H1 (cell line): ENCODE data around the gene TEX35. TPM values are rescaled to one million over a fixed set of nuclear protein-coding genes. Genes with fewer than 3 reads are reported as not detected.

Experiments
- ASH2L ChIP-seq: fragments of 200-600, 300-600 bp; sonication (generic); IDR thresholded peaks from one replicate; pipeline ENCODE4 v1.7.1; 2017; ENCODE audit warnings: low read length
- JUND ChIP-seq: IDR thresholded peaks from 2 replicates; pipeline ENCODE4 v1.6.1; 2011; ENCODE audit warnings: mild to moderate bottlenecking, improper control_type of control experiment, low read length
- RFX5 ChIP-seq: IDR thresholded peaks from 2 replicates; pipeline ENCODE4 v1.6.1; 2011; ENCODE audit warnings: low read depth, low read length, improper control_type of control experiment, borderline replicate concordance
- RXRA ChIP-seq: IDR thresholded peaks from 2 replicates; pipeline ENCODE4 v1.6.1; 2011; ENCODE audit warnings: low read depth, mild to moderate bottlenecking, low read length, moderate library complexity; ENCODE audit not compliant: insufficient read depth
- YY1 ChIP-seq: IDR thresholded peaks from 2 replicates; pipeline ENCODE4 v1.6.1; 2011; ENCODE audit warnings: low read depth, mild to moderate bottlenecking, low read length
- polyA plus RNA-seq, 7 experiments: library from polyadenylated mRNA; depleted of rRNA in 3 of 7; stranded (reverse) in 5 of 7; unstranded in 2 of 7; fragments of >200 nt in 5 of 7; fragments of 200-250 nt in 2 of 7; gene quantifications; 1 replicate in 5 of 7; 2 replicates in 1 of 7; 4 replicates in 1 of 7; pipeline versions ENCODE4 v1.2.1 to v1.2.3, GENCODE V29; 2011 to 2013; ENCODE audit warnings: missing spikeins in 2 of 7, mixed read lengths in 2 of 7
- total RNA-seq: library from RNA; stranded (reverse); fragmentation: NEBNext Ultra II Directional; extraction: Animal tissue kit (Norgen Biotek cat#: 25700); gene quantifications from 2 replicates; pipeline ENCODE4 v1.2.1, GENCODE V29; 2021
- TF ChIP-seq, protein P1 (sequence below): IDR thresholded peaks from 2 replicates; pipeline ENCODE4 v1.6.1; 2012; ENCODE audit warnings: inconsistent platforms

The TEX35 gene
- total and polyA plus RNA-seq, 2 of the 8 experiments (the other 6 are each of a cell fraction or from before 2014, with no cell fraction given): 0.03 TPM; not detected in 1

GRCh38 chr1:178487070-178487615 lies 25.8 kb upstream of the TEX35 start (continued):
- no peak for TF ChIP-seq RXRA
- no peak for TF ChIP-seq YY1
- no peak for TF ChIP-seq RFX5
- TF ChIP-seq, protein P1, sequence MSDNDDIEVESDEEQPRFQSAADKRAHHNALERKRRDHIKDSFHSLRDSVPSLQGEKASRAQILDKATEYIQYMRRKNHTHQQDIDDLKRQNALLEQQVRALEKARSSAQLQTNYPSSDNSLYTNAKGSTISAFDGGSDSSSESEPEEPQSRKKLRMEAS: no peak
- TF ChIP-seq JUND: no peak
- no peak for TF ChIP-seq ASH2L
